NCI-H69 (cell line): ENCODE measurements around the gene KRTAP4-7.
"Not testable (repeated sequence)": the region's sequence is repeated elsewhere in the genome, so short reads cannot be mapped to it uniquely, and the experiment has no call there.

Experiments
- DNase-seq: peaks from one replicate; lab custom pipeline; 2025; lab: John Stamatoyannopoulos, UW

Gene KRTAP4-7

GRCh38 chr17:41108728-41109386 lies 24.9 kb downstream of the KRTAP4-7 start:
- not testable (repeated sequence) for DNase-seq

DNA sequence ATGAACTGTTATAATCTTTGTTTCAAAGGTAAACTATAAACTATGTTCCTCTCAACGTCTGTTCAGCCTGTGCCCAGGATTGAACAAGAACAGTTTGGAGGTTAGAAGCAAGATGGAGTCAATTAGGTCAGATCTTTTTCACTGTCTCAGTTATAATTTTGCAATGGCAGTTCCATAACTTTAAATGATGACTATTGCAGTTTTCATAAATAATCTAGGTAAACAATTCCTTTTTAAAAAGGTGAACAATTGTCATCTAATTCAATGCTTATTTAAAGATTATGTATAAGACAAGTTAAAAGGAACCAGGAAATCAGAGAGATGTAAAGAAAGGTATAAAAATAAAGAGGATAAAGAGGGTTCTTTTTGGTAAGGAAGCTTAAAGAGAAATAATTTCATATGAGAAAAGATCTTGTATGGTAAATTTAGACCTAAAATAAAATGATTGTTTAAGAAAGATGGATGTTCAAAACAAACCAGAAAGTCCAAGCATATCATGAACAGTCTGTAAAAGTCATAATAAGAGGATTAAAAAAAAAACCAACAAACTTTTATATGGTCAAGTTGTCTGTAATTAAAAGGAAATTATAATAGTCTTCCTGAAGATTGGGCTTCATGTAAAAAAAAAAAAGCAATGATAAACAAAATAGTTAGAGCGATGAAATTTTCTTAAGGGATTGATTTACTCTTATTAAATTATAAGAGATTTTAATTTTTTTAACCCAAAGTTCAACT lies 27.4 kb downstream of the KRTAP4-7 start:
- DNase-seq = no peak

GRCh38 chr17:41116297-41116696 lies 32.3 kb downstream of the KRTAP4-7 start:
- DNase-seq = no peak

DNA sequence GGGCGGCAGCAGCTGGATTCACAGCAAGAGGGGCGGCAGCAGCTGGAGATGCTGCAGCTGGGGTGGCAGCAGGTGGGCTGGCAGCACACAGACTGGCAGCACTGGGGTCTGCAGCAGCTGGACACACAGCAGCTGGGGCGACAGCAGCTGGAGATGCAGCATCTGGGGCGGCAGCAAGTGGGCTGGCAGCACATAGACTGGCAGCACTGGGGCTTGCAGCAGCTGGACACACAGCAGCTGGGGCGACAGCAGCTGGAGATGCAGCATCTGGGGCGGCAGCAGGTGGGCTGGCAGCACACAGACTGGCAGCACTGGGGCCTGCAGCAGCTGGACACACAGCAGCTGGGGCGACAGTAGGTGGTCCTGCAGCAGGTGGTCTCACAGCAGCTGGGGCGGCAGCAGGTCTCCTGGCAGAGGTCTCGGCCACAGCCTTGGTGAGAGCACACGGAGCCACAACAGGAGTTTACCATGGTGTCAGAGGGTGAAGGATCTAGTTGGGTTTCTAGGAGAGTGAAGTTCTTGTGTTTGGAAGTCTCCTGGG lies 34.0 kb downstream of the KRTAP4-7 start, which contains the start of gene KRTAP4-11:
TSS of gene KRTAP4-11 (minus strand) at position 528 of the 541 bp plus-strand sequence. CDS start at position 470, 58 bp downstream.
- not testable (repeated sequence) for DNase-seq

DNA sequence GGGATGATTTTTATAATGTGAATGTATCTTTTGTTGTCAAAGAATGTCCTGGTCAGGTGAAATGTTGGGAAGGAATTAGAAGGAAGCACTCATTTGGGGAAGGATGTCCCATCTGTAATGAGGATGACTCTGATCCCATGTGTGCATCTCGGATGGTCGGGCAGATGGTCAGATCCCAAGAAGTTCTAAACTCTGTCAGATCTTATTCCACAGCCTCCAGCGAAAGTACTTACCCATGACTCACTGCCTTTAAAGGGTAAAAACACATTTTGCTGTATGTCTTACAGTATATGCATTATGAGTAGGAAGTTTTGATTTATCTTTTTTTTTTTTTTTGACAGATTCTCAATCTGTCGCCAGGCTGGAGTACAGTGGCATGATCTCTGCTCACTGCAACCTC lies 34.8 kb downstream of the KRTAP4-7 start:
- no peak for DNase-seq

DNA sequence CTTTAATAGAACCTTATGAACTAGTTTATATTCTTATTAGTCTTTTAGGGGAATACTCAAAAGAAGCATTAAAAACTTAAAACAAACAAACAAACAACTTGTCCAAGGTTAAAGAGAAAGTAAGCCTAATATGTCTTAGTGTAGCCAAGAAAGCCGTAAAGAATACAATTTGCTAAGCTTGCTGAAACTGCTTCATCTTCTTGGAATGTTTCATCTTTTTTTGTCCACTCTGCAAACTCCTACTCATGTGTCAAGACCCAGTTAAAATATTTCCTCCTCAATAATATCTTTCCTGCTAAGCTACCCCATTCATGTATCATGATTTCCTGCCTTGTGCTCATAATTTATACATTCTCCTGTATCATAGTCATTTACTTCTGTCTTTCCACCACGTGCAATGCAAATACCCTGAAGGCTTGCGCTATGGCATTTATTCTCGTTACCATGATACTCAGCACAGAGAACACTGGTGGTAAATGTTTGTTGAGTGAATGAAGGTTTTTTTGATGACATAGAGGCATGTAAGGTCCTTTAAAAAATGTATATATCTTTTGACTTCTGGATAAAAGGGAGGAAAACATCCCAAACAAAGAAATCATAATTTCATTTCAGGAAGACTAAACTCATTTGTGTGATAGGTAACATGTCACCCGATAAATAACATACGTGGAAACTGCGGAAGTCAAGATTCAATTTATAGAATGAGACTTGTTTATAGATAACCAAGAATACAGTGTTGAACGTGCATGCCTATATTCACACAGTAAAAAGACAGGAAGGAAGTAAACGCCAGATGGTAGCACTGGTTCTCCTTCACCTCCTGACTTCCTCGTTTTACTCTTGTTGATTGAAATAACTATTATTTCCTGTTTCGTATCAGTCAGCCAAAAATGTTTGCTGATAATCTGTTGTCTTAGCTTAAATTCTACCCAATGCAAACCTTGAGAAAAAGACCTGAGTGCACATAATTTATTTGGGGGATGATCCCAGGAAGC lies 36.0 kb downstream of the KRTAP4-7 start:
- DNase-seq = not testable (repeated sequence)

DNA sequence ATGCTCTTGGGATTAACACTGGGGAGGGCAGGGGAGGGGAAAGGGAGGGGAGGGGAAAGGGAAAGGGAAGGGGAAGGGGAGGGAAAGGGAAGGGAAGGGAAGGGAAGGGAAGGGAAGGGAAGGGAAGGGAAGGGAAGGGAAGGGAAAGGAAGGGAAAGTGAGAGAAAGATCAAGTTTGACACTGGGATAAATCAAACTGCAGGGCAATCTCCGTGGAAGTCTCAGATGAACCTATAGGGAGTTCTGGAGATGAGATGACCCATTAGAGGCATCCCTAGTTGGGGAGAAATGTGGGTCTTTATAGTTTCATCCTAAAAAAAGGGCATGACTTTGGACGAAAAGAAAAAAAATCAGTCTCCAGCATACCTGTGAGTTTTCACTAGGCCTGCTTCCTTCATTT lies 37.8 kb downstream of the KRTAP4-7 start:
- no peak for DNase-seq

DNA sequence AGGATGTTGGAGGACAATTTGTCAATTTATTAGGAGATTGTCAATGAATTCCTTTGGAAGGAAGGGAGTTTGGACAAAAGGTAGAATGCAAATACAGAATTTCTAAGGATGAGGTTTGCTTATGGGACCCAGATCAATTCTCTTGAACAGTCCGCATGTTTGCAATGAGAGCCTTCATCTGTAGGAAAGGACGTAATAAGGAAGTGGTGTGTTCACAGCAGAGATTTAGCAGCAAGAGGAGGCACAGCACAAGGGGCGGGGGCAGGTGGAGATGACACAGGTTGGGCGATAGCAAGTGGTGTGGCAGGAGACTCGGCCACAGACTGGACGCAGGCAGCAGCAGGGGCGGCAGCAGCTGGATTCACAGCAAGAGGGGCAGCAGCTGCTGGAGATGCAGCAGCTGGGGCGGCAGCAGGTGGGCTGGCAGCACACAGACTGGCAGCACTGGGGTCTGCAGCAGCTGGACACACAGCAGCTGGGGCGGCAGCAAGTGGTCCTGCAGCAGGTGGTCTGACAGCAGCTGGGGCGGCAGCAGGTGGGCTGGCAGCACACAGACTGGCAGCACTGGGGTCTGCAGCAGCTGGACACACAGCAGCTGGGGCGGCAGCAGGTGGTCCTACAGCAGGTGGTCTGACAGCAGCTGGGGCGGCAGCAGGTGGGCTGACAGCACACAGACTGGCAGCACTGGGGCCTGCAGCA lies 39.5 kb downstream of the KRTAP4-7 start:
- not testable (repeated sequence) for DNase-seq

DNA sequence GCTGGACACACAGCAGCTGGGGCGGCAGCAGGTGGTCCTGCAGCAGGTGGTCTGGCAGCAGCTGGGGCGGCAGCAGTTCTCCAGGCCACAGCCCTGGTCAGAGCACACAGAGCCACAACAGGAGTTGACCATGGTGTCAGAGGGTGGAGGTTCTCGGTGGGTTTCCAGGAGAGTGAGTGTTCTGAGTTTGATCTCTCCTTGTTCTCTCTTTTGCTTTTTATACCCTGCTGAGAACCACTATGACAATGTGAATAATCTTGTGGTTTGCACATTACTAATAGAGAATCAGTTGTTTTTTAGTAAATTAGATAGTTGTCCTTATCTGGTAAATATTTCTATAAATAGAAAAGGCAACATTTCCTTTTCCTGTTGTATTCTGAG lies 40.0 kb downstream of the KRTAP4-7 start, which contains the start of gene KRTAP4-12:
TSS of gene KRTAP4-12 (minus strand) at position 192 of the 381 bp plus-strand sequence. CDS start at position 132, 60 bp downstream.
- not testable (repeated sequence) for DNase-seq

- DNase-seq = no peak
Measured at GRCh38 chr17:41125064-41125463, 41.1 kb downstream of the KRTAP4-7 start.

DNA sequence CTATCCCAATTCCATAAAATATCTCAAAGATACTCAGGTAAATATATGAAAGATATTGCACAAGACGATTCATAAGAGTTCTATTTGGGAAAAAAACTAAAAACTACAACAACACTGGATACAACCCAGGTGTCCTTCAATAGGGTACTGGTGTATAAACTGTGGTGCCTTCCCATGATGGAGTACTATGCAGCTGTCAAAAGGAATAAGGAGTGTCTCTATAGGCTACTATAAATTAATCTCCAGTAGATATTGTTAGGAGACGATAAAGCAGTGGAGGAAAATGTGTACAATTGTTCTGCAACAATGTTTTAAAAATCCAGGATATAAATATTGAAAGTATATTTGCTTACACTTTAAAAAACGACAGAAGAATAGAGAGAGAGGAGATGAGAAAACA lies 42.5 kb downstream of the KRTAP4-7 start:
- no peak for DNase-seq

DNA sequence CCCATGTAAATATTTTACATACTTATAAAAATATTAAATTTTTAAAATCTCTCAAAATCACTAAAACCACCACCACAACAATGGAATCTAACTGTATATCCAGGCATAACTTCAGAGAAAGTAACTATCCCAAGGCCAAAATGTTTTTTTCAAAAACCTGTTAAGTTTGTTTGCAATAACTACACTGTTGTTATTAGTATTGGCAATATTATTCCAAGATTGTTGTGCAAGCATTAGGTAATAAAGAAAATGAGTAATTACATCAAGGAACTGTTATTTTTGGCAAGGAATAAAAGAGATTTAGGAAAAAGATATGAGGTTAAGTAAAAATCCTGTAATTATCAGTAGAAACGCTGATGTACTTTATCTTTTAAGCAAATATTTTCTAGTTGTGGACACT lies 43.4 kb downstream of the KRTAP4-7 start:
- no peak for DNase-seq

DNA sequence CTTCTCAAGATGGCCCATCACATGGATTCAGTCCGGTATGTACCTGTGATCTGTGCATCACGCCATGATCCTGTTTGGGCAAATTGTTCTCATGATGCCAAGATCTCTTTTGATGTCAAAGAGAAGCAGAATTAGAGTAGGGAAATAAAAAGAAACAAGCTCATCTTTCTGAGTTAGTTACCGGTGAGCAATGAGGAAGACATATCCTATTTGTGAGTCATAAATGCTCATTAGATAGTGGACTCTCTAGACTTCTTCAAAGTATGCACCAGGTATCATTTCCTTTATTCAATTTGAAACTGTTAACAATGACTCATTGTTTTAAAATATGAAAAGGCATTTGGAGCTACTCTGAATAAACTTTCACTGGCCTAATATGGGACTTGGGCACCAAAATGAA lies 48.0 kb downstream of the KRTAP4-7 start:
- DNase-seq = no peak

GRCh38 chr17:41133880-41134735 lies 50.2 kb downstream of the KRTAP4-7 start:
- DNase-seq = no peak
